CD4-positive, alpha-beta T cell treated with Interleukin-15 for 1 hour (primary cell): ENCODE results near the gene EPN3.

Experiments
- DNase-seq: peaks from one replicate; pipeline ENCODE4 v3.0.0-alpha.2; 2020

Gene EPN3

DNA sequence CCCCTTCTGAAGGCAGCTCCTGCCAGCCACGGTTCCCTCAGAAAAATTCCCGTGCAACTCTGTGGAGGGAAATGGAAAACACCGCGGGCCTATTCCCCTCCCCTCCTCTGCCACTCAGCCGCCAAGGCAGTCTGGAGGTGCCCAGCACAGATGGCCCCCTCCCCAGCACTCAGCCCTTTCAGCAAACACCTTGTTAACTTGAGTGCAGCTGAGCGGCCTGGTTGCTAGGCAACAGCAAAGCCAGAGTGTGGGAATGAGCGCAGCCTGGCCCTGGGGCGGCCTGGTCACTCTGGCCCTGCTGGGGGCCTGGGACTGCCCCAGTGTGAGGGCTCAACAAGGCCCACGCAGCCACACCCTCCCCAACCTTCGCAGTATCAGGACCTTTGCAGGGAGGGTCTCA lies 60.8 kb downstream of the EPN3 start:
- DNase-seq, result no peak
